GM10266 (cell line): ENCODE measurements around the gene ZNF205.

Source experiments
- DNase-seq: peaks from one replicate; pipeline ENCODE4 v3.0.0; 2012; ENCODE audit errors: extremely low spot score
- CTCF ChIP-seq: IDR thresholded peaks from 2 replicates; pipeline ENCODE4 v1.5.1; 2012; ENCODE audit warnings: mild to moderate bottlenecking, low read depth; ENCODE audit not compliant: control insufficient read depth, insufficient read depth; ENCODE audit errors: missing control alignments

ZNF205 gene

GRCh38 chr16:3155181-3155580 lies 42.8 kb downstream of the ZNF205 start:
- no peak for TF ChIP-seq CTCF
- no peak for DNase-seq

- DNase-seq, result no peak
- no peak for TF ChIP-seq CTCF
These were observed 43.6 kb downstream of the ZNF205 start for GRCh38 chr16:3155972-3156371.

GRCh38 chr16:3157229-3158025 lies 45.0 kb downstream of the ZNF205 start:
- TF ChIP-seq CTCF, result no peak
- no peak for DNase-seq

- no peak for DNase-seq
- no peak for TF ChIP-seq CTCF
These were observed 45.7 kb downstream of the ZNF205 start for GRCh38 chr16:3158026-3158509.

GRCh38 chr16:3158510-3159314 lies 46.3 kb downstream of the ZNF205 start:
- peak; percentile 94 for DNase-seq
- TF ChIP-seq CTCF, result no peak

GRCh38 chr16:3161235-3162018 lies 49.0 kb downstream of the ZNF205 start:
- TF ChIP-seq CTCF, result no peak
- no peak for DNase-seq
